HG02970 (cell line): Measurements from ENCODE around the gene GTF3A.
"Not testable (repeated sequence)": the region's sequence is repeated elsewhere in the genome, so short reads cannot be mapped to it uniquely, and the experiment has no call there.

Experiments
- ATAC-seq: cut with Tn5 transposase; IDR thresholded peaks from one replicate; pipeline ENCODE4 v1.9.1; 2021; ENCODE audit warnings: mild to moderate bottlenecking, moderate library complexity, moderate number of reproducible peaks; ENCODE audit not compliant: unreplicated experiment, low FRiP score

Gene GTF3A

DNA sequence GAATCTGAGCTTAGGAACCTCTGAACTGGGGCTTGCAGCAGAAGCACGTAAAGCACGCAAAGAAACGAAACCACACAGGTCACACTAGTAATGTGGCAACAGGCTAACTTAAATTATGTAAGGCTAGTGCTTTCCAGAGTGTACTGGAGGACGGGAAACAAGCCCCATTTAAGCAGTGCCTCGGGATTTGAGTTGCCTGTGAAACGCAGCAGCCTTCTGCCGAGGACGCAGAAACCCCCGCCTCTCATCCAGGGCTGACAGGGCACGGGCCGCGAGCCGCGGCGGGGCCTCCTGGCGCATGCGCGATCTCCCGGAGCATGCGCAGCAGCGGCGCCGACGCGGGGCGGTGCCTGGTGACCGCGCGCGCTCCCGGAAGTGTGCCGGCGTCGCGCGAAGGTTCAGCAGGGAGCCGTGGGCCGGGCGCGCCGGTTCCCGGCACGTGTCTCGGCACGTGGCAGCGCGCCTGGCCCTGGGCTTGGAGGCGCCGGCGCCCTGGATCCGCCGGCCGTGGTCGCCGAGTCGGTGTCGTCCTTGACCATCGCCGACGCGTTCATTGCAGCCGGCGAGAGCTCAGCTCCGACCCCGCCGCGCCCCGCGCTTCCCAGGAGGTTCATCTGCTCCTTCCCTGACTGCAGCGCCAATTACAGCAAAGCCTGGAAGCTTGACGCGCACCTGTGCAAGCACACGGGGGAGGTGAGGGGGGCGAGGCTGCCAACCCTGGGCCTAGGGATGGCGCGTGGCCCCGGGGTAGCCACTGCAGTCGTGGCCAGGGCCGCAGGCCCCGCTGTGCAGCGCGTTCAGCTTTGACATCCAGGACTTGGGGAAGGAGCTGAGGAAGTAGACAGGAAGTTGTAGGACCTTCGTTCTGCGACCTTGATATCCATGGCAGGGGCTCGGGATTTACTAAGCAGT lies at the start of gene GTF3A:
GTF3A (plus strand) TSS at position 374 of the 912 bp plus-strand sequence.
- peak; percentile 77 for ATAC-seq

DNA sequence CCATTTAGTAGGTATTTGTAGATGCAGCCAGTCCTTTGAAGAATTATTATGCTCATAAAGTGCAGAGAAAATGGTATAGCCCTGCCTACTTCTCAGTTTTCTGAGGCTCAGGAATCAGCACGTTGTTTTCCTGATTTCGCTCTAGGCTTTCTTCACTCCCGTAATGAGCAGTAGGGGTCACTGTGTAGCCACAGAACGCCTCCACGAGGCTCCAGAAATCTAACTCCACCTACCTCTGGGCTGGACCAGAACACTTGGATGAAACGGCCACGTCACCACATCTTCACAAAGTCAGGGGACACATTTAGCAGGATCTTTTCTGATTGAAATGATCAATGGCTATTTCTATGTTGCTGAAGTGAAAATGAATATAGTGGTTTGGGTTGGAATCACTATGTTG lies 49.8 kb upstream of the GTF3A start:
- no peak for ATAC-seq

GRCh38 chr13:27375686-27376326 lies 48.6 kb upstream of the GTF3A start:
- ATAC-seq: no peak

- ATAC-seq: no peak
Measured at GRCh38 chr13:27379126-27379525, 45.3 kb upstream of the GTF3A start.

- no peak for ATAC-seq
Measured at GRCh38 chr13:27379694-27380641, 44.5 kb upstream of the GTF3A start.

GRCh38 chr13:27381601-27382000 lies 42.8 kb upstream of the GTF3A start:
- no peak for ATAC-seq

DNA sequence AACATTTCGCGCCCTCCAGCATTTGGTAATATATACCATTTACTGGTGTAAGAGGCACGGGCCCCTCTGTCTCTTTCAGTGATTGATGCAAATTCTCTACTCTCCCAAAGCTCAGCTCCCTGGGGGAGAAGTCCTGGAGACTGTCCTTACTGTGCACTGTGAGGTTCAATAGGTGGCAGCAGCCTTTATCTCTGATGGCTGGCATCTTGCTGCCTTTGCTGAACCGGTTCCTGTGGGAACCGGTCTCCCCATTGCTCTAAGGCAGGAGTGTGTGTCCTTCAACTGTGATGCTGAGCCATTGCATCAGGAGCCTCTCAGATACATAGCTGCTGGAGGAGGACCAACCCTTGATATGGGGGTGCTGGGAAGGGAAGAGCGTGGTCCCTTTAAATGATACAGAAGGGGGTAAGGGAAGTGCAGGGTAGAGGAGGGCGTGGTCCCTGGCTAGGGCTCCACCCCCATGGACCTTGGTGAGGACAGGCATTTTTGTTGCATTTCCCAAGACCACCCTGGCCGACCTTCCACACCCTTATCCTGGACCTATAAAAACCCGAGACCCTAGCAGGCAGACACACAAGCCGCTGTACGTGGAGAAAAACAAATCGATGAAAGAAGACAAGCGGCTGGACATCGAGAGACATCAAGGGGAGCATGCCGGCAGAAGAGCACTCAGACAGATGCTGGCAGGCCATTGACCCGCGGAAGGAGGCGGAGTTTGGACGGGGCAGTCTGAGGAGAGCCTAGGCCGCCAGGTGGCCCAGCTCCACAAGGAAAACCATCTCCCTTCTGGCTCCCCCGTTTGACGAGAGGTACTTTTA lies 41.1 kb upstream of the GTF3A start:
- ATAC-seq: no peak

DNA sequence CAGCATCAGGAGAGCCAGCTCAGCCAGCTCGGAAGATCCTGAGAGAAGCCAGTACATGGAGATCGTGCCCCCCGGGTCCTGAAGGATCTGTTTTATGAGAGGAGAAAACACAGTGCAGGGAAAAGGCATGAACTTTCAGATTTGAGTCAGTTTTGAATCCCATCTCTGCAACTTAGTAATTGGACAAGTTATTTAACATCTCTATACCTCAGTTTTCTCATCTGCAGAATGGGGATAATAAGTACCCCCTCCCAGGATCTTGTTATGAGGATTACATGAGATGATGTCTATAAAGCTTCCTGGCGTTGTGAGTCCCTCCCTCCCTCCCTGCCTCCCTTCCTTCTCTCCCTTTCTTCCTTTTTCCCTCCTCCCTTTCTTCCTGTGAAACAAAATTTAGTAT lies 40.1 kb upstream of the GTF3A start:
- ATAC-seq: no peak

- ATAC-seq: no peak
Measured at GRCh38 chr13:27388241-27388640, 36.2 kb upstream of the GTF3A start.

DNA sequence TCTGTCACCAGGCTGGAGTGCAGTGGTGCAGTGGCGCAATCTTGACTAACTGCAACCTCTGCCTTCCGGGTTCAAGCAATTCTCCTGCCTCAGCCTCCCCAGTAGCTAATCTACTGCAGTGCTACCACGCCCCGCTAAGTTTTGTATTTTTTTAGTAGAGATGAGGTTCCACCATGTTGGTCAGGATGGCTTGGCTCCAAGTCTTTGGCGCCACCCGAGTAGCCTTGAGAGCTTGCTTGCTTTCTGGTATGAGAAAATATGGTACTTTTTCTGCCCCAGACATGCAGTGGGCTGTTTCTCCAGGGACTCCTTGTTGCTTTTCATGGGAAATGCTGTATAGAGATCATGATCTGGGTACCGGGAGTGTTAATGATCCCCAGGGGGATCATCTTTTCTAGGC lies 34.5 kb upstream of the GTF3A start:
- no peak for ATAC-seq

DNA sequence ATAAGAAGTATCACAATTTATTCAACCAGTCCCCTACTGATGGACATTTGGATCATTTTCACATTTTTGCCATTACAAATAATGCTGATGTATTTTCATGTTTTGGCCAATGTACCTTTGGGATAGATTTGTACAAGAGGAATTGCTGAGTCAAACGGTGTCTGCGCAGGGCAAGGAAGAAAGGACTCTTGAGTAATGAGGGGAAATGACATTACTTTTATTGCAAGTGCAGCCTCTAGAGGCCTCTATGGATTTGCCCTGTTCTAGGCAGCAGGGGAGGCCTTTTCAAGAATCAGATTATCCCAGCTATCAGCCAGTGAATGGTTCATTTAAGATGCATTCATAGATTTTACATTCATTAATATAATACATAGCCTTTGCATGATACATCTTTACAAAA lies 32.9 kb upstream of the GTF3A start:
- no peak for ATAC-seq

GRCh38 chr13:27393101-27393500 lies 31.3 kb upstream of the GTF3A start:
- no peak for ATAC-seq

DNA sequence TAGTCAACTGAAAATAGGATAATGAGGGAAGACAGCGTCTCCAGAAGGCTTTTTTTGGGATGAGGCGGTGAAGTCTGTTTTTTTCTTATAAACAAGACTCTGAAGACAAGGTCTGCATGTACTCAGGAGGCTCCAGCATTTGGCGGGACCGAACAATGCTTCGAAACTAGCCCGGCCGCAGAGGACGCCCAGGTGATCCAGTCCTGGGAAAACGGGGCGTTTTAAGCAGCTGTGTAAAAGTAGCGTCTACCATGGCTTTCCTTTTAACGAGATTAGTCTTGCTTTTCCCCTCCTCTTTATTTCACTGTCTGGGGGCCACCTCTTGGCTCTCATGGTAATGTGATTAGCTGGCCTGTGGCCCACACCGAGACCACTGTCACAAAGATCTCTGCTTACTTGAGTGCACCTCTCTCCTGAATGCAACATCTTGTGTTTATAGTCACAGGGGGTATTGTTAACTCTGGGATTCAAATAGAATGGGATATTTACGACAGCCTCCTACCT lies 29.4 kb upstream of the GTF3A start:
- no peak for ATAC-seq

- ATAC-seq: no peak
Measured at GRCh38 chr13:27396252-27396846, 28.1 kb upstream of the GTF3A start.

DNA sequence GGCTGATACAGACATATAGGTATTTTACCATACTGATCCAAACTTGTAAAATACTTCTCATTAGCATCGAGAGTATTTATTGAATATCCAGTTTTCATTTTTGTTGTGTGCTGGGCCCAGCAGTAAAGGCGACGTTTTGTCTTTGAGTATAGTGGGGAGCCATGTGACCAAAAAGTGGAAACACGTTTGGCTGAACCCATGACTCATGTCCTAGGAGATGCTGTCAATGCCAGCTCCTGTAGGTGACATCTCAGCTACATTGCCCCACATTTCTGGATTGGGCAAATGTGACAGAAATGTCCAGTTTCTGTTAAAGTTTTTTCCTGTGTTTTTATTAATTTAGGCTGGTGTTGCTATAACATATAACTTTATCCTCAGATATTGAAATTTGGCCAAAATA lies 26.1 kb upstream of the GTF3A start:
- ATAC-seq: no peak

DNA sequence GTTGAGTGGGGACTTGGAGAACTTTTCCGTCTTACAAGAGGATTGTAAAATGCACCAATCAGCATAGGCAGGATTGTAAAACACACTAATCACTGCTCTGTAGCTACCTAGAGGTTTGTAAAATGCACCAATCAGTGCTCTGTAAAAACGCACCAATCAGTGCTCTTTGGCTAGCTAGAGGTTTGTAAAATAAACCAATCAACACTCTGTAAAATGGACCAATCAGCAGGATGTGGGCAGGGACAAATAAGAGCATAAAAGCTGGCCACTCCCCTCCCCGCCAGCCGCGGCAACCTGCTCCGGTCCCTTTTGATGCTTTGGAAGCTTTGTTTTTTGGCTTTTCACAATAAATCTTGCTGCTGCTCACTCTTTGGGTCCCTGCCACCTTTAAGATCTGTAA lies 24.0 kb upstream of the GTF3A start:
- not testable (repeated sequence) for ATAC-seq

- no peak for ATAC-seq
Measured at GRCh38 chr13:27401210-27401609, 23.2 kb upstream of the GTF3A start.

GRCh38 chr13:27403203-27403678 lies 21.2 kb upstream of the GTF3A start:
- no peak for ATAC-seq

DNA sequence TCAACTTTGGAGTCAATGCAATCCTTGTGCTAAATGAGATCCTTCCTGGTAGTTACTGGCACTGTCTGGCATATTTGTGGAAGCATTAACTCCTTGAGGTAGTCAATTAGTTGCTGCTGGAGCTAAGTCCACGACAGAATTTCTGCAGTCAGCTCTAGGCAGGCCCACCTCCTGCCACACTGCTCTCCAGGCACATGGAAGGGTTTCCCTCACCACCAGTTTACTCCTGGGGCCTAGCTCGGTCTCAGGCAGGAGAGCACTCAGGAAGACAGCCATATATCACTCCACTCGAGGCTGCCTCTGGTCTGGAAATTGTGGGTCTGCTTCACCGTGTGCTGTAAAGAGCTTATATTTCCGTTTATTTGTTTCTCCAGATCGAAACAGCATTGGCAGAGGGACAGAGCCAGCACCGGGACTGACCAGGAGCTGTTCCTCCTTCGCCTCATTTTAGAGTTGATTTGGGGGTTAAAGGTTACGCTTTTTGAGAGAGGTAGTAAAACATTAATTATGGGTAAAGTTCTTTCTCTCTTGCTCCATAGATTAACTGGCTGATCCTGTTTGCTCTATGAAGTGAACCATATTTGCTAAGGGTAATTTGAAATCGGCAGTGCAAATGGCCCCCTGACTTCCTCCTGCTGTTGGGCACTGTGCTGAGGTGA lies 20.6 kb upstream of the GTF3A start:
- ATAC-seq: no peak
